Right atrium auricular region (tissue), 2 donors: Measurements from ENCODE around the gene CDA. TPM values are rescaled to one million over a fixed set of nuclear protein-coding genes. Genes with fewer than 3 reads are reported as not detected.

Experiments used
- DNase-seq: peaks from one replicate; pipeline ENCODE4 v3.0.0-alpha.2; 2019; ENCODE audit warnings: low spot score
- H3K27ac ChIP-seq, 2 donors: fragments of 200-600 bp; sonication (generic); 1 replicate in 1 of 2; 2 replicates in 1 of 2; pipeline ENCODE4 v1.5.1; 2016 to 2019
- H3K27me3 ChIP-seq, 2 donors: fragments of 200-600 bp; sonication (generic); one replicate each; pipeline versions ENCODE4 v1.5.1 to v1.6.0; 2017 to 2019
- H3K36me3 ChIP-seq: fragments of 200-600 bp; sonication (generic); one replicate; pipeline ENCODE4 v1.5.1; 2016
- H3K4me1 ChIP-seq, 2 donors: fragments of 200-600 bp; sonication (generic); one replicate each; pipeline versions ENCODE4 v1.5.1 to v1.6.0; 2017 to 2019
- H3K4me3 ChIP-seq, 2 donors: fragments of 200-600 bp; sonication (generic); 1 replicate in 1 of 2; 2 replicates in 1 of 2; pipeline ENCODE4 v1.5.1; 2017 to 2019; ENCODE audit warnings: mild to moderate bottlenecking in 1 of 2, moderate library complexity in 1 of 2
- H3K9me3 ChIP-seq, 2 donors: fragments of 200-600 bp; sonication (generic); one replicate each; pipeline ENCODE4 v1.5.1; 2019
- total RNA-seq, 2 donors: library from RNA; depleted of rRNA; stranded (reverse); fragments of >200 nt; gene quantifications; one replicate each; pipeline ENCODE4 v1.1.0, GENCODE V29; 2016
- TF ChIP-seq, protein P1 (sequence below), 2 donors: fragments of 200-600 bp; sonication (generic); IDR thresholded peaks; one replicate each; pipeline ENCODE4 v1.5.1; 2019; ENCODE audit warnings: antibody characterized with exemption in 2 of 2

CDA gene
- total RNA-seq, 2 donors from 2014 or later, result 1.3 to 6.6 TPM

- H3K4me3 ChIP-seq, result no peak overlapping the region
- no peaks in the 10 kb centered on the region for H3K9me3 ChIP-seq
- no peaks in the 10 kb centered on the region for H3K36me3 ChIP-seq
- H3K27me3 ChIP-seq, result no peaks in the 10 kb centered on the region
- TF ChIP-seq, protein P1, sequence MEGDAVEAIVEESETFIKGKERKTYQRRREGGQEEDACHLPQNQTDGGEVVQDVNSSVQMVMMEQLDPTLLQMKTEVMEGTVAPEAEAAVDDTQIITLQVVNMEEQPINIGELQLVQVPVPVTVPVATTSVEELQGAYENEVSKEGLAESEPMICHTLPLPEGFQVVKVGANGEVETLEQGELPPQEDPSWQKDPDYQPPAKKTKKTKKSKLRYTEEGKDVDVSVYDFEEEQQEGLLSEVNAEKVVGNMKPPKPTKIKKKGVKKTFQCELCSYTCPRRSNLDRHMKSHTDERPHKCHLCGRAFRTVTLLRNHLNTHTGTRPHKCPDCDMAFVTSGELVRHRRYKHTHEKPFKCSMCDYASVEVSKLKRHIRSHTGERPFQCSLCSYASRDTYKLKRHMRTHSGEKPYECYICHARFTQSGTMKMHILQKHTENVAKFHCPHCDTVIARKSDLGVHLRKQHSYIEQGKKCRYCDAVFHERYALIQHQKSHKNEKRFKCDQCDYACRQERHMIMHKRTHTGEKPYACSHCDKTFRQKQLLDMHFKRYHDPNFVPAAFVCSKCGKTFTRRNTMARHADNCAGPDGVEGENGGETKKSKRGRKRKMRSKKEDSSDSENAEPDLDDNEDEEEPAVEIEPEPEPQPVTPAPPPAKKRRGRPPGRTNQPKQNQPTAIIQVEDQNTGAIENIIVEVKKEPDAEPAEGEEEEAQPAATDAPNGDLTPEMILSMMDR (IDR thresholded peaks at IDR 0.05), result no peak
- peaks cover 0 to 14% of the 10 kb centered on the region in 2 donors for H3K4me1 ChIP-seq
- no peak for DNase-seq
- H3K27ac ChIP-seq, result no peak overlapping the region
Observed at GRCh38 chr1:20630729-20631128, 41.8 kb downstream of the CDA start.

- no peak for DNase-seq
- Histone ChIP-seq H3K4me3 (no peak overlapping the region), H3K9me3 (no peaks in the 10 kb centered on the region), H3K36me3 (peaks cover 2% of the 10 kb centered on the region), H3K27me3 (no peaks in the 10 kb centered on the region), H3K27ac (no peak overlapping the region), H3K4me1 (peaks cover 0 to 17% of the 10 kb centered on the region in 2 donors)
- TF ChIP-seq, protein P1 (IDR thresholded peaks at IDR 0.05), result no peak
Observed at GRCh38 chr1:20632386-20632785, 43.5 kb downstream of the CDA start.

GRCh38 chr1:20633190-20634064, 44.5 kb downstream of the CDA start, which contains the start of gene PINK1:
TSS of gene PINK1 (plus strand) at chr1:20633458. CDS start at chr1:20633549, 91 bp downstream.
- peak within 1 kb of the TSS; percentile 92 to 98 for H3K4me3 ChIP-seq
- peak; percentile 92 for DNase-seq
- TF ChIP-seq, protein P1 (IDR thresholded peaks at IDR 0.05), result peak; percentile 97 to 99
- H3K36me3 ChIP-seq, result peaks cover 12% of the 10 kb centered on the region
- H3K4me1 ChIP-seq, result peaks cover 0 to 17% of the 10 kb centered on the region in 2 donors
- no peaks in the 10 kb centered on the region for H3K9me3 ChIP-seq
- H3K27me3 ChIP-seq, result no peaks in the 10 kb centered on the region
- H3K27ac ChIP-seq, result peak within 1 kb of the TSS; percentile 93 to 99

- peak overlapping the region; percentile 92 to 98 for H3K4me3 ChIP-seq
- no peak for DNase-seq
- H3K27ac ChIP-seq, result peak overlapping the region; percentile 93 to 99
- H3K9me3 ChIP-seq, result no peaks in the 10 kb centered on the region
- H3K36me3 ChIP-seq, result peaks cover 19% of the 10 kb centered on the region
- H3K4me1 ChIP-seq, result peaks cover 0 to 17% of the 10 kb centered on the region in 2 donors
- no peaks in the 10 kb centered on the region for H3K27me3 ChIP-seq
- TF ChIP-seq, protein P1 (IDR thresholded peaks at IDR 0.05), result no peak
Observed at GRCh38 chr1:20634065-20634593, 45.2 kb downstream of the CDA start.

GRCh38 chr1:20634594-20635084, 45.7 kb downstream of the CDA start:
- Histone ChIP-seq H3K9me3 (no peaks in the 10 kb centered on the region), H3K27me3 (no peaks in the 10 kb centered on the region), H3K36me3 (peaks cover 24% of the 10 kb centered on the region), H3K4me1 (peaks cover 0 to 17% of the 10 kb centered on the region in 2 donors), H3K4me3 (peak overlapping the region; percentile 92 to 98), H3K27ac (peak overlapping the region; percentile 93 to 99)
- TF ChIP-seq, protein P1 (IDR thresholded peaks at IDR 0.05), result no peak
- DNase-seq, result no peak
